H1 (cell line): Measurements from ENCODE around the gene IYD. TPM values are rescaled to one million over a fixed set of nuclear protein-coding genes. Genes with fewer than 3 reads are reported as not detected.

Experiments
- CTCF ChIA-PET: fragments of 300-600 bp; sonication (Branson Sonifier 250); formaldehyde crosslinking; loops from one replicate; lab custom pipeline; 2021; ENCODE audit not compliant: partially characterized antibody; lab: Charles Lee
- POLR2A ChIA-PET: fragments of 300-600 bp; sonication (Branson Sonifier 250); formaldehyde crosslinking; loops from one replicate; lab custom pipeline; 2021; ENCODE audit warnings: inconsistent platforms; ENCODE audit not compliant: partially characterized antibody; lab: Charles Lee
- DNase-seq, 2 experiments: peaks; one replicate each; pipeline versions ENCODE4 v3.0.0 to v3.0.0-alpha.2; 2010 to 2022; ENCODE audit warnings: low spot score in 2 of 2, low read depth in 1 of 2, mixed read lengths in 1 of 2
- FAIRE-seq: peaks from 2 replicates; lab custom pipeline; 2011; peaks lifted over from hg19 to GRCh38; lab: Jason Lieb, UNC
- H2AFZ ChIP-seq: 2 replicates; pipeline ENCODE4 v1.8.1; 2012; ENCODE audit warnings: low read length, inconsistent platforms
- H2AK5ac ChIP-seq: 2 replicates; pipeline ENCODE4 v1.6.1; 2013; ENCODE audit warnings: low read depth, low read length
- H2BK120ac ChIP-seq: replicated peaks from 2 replicates; pipeline ENCODE3; 2013; ENCODE audit warnings: low read depth, low read length, inconsistent platforms
- H2BK12ac ChIP-seq: 2 replicates; pipeline ENCODE4 v1.6.1; 2013; ENCODE audit warnings: low read depth, low read length
- H2BK15ac ChIP-seq: 2 replicates; pipeline ENCODE4 v1.6.1; 2013; ENCODE audit warnings: low read length
- H2BK20ac ChIP-seq: 2 replicates; pipeline ENCODE4 v1.6.1; 2013; ENCODE audit warnings: low read length
- H2BK5ac ChIP-seq: 2 replicates; pipeline ENCODE4 v1.6.1; 2013; ENCODE audit warnings: low read depth, low read length
- H3K14ac ChIP-seq: 2 replicates; pipeline ENCODE4 v1.6.1; 2013; ENCODE audit warnings: inconsistent platforms; ENCODE audit not compliant: insufficient read length
- H3K18ac ChIP-seq: 2 replicates; pipeline ENCODE4 v1.6.1; 2013; ENCODE audit warnings: low read length; ENCODE audit errors: extremely low read depth
- H3K23ac ChIP-seq: 2 replicates; pipeline ENCODE4 v1.6.1; 2013; ENCODE audit warnings: inconsistent platforms; ENCODE audit not compliant: insufficient read length
- H3K23me2 ChIP-seq: 2 replicates; pipeline ENCODE4 v1.6.1; 2013; ENCODE audit warnings: low read depth, low read length
- H3K27ac ChIP-seq: 2 replicates; pipeline ENCODE4 v1.6.1; 2011; ENCODE audit warnings: low read depth, low read length, inconsistent platforms
- H3K27me3 ChIP-seq, 4 experiments: replicated peaks in 1 of 4; 1 replicate in 1 of 4; 2 replicates in 3 of 4; pipeline versions ENCODE4 v1.6.1 to v1.8.1; 2011 to 2013; ENCODE audit warnings: low read length in 3 of 4, mild to moderate bottlenecking in 3 of 4, inconsistent platforms in 2 of 4, mixed read lengths in 2 of 4, moderate library complexity in 1 of 4; ENCODE audit not compliant: control insufficient read depth in 3 of 4, insufficient read depth in 3 of 4; ENCODE audit errors: extremely low read depth in 1 of 4
- H3K36me3 ChIP-seq, 4 experiments: 2 replicates each; pipeline versions ENCODE4 v1.6.1 to v1.8.1; 2011 to 2013; ENCODE audit warnings: mild to moderate bottlenecking in 4 of 4, low read length in 3 of 4, moderate library complexity in 2 of 4, control low read depth in 1 of 4, inconsistent platforms in 1 of 4; ENCODE audit not compliant: insufficient read depth in 4 of 4, control insufficient read depth in 2 of 4
- H3K4ac ChIP-seq: replicated peaks from 2 replicates; pipeline ENCODE3; 2013; ENCODE audit warnings: low read length, low read depth, mixed read lengths, inconsistent platforms; ENCODE audit not compliant: insufficient read length
- H3K4me1 ChIP-seq, 4 experiments: replicated peaks in 1 of 4; 1 replicate in 1 of 4; 2 replicates in 3 of 4; pipeline versions ENCODE4 v1.6.1 to v1.8.1; 2011 to 2013; ENCODE audit warnings: low read length in 3 of 4, inconsistent platforms in 2 of 4, mixed read lengths in 1 of 4; ENCODE audit not compliant: insufficient read depth in 4 of 4, control insufficient read depth in 3 of 4
- H3K4me2 ChIP-seq, 2 experiments: 2 replicates each; pipeline versions ENCODE4 v1.6.1 to v1.8.1; 2011 to 2013; ENCODE audit warnings: low read depth in 2 of 2, low read length in 2 of 2, control low read depth in 1 of 2, inconsistent platforms in 1 of 2, mild to moderate bottlenecking in 1 of 2; ENCODE audit not compliant: insufficient read depth in 1 of 2
- H3K4me3 ChIP-seq, 4 experiments: fragments of 200-600, 300-600 bp in 1 of 4; sonication (generic), shearing (Covaris generic), sonication (Bioruptor Twin) in 1 of 4; 2 replicates each; pipeline versions ENCODE4 v1.5.1 to v1.8.1; 2011 to 2016; ENCODE audit warnings: low read length in 4 of 4, low read depth in 3 of 4, control low read depth in 2 of 4, inconsistent platforms in 2 of 4, mild to moderate bottlenecking in 2 of 4, mixed read lengths in 1 of 4, moderate library complexity in 1 of 4; ENCODE audit not compliant: insufficient read depth in 2 of 4; ENCODE audit errors: extremely low read depth in 1 of 4
- H3K56ac ChIP-seq: replicated peaks from 2 replicates; pipeline ENCODE3; 2013; ENCODE audit warnings: low read depth, mild to moderate bottlenecking, mixed read lengths, low read length, inconsistent platforms; ENCODE audit not compliant: insufficient read length
- H3K79me1 ChIP-seq: 2 replicates; pipeline ENCODE4 v1.6.1; 2013; ENCODE audit warnings: low read depth, low read length, control low read depth
- H3K79me2 ChIP-seq, 2 experiments: 2 replicates each; pipeline versions ENCODE4 v1.6.1 to v1.8.1; 2012 to 2013; ENCODE audit warnings: low read length in 2 of 2, mild to moderate bottlenecking in 2 of 2, inconsistent platforms in 1 of 2; ENCODE audit not compliant: insufficient read depth in 2 of 2, control insufficient read depth in 1 of 2
- H3K9ac ChIP-seq, 4 experiments: replicated peaks in 1 of 4; 1 replicate in 1 of 4; 2 replicates in 3 of 4; pipeline versions ENCODE4 v1.6.1 to v1.8.1; 2011 to 2013; ENCODE audit warnings: low read depth in 3 of 4, low read length in 3 of 4, control low read depth in 2 of 4, mild to moderate bottlenecking in 2 of 4, moderate library complexity in 2 of 4, inconsistent platforms in 1 of 4; ENCODE audit errors: extremely low read depth in 1 of 4
- H3K9me3 ChIP-seq, 2 experiments: 2 replicates each; pipeline versions ENCODE4 v1.6.1 to v1.8.1; 2012 to 2013; ENCODE audit warnings: mild to moderate bottlenecking in 2 of 2, moderate library complexity in 2 of 2, control low read depth in 1 of 2, inconsistent platforms in 1 of 2, low read depth in 1 of 2, low read length in 1 of 2, mixed read lengths in 1 of 2; ENCODE audit not compliant: insufficient read depth in 2 of 2
- H4K20me1 ChIP-seq, 2 experiments: replicated peaks in 1 of 2; 2 replicates each; pipeline versions ENCODE3 to v1.8.1; 2011 to 2013; ENCODE audit warnings: inconsistent platforms in 2 of 2, low read length in 2 of 2, mild to moderate bottlenecking in 1 of 2; ENCODE audit not compliant: insufficient read depth in 2 of 2, control insufficient read depth in 1 of 2
- H4K5ac ChIP-seq: 2 replicates; pipeline ENCODE4 v1.6.1; 2013; ENCODE audit warnings: low read length, low read depth, mixed read lengths, inconsistent platforms; ENCODE audit not compliant: insufficient read length
- H4K8ac ChIP-seq: 2 replicates; pipeline ENCODE4 v1.8.0; 2013; ENCODE audit warnings: mild to moderate bottlenecking, moderate library complexity, low read length, inconsistent platforms; ENCODE audit not compliant: insufficient read depth; ENCODE audit errors: extremely low read depth
- H4K91ac ChIP-seq: replicated peaks from 2 replicates; pipeline ENCODE3; 2013; ENCODE audit warnings: low read length, mixed read lengths, inconsistent platforms; ENCODE audit not compliant: insufficient read length
- JUND ChIP-seq: IDR thresholded peaks from 2 replicates; pipeline ENCODE4 v1.6.1; 2011; ENCODE audit warnings: mild to moderate bottlenecking, improper control_type of control experiment, low read length
- KDM5A ChIP-seq: fragments of 200-600 bp; IDR thresholded peaks from 2 replicates; pipeline ENCODE4 v1.7.1; 2012; ENCODE audit warnings: mild to moderate bottlenecking, low read length, inconsistent platforms, mixed read lengths
- SIRT6 ChIP-seq: IDR thresholded peaks from one replicate; pipeline ENCODE4 v1.7.1; 2012; ENCODE audit warnings: low read length, inconsistent platforms
- SP1 ChIP-seq: IDR thresholded peaks from 2 replicates; pipeline ENCODE4 v1.6.1; 2011; ENCODE audit warnings: low read depth, low read length
- SP2 ChIP-seq: IDR thresholded peaks from 2 replicates; pipeline ENCODE4 v1.6.1; 2012; ENCODE audit warnings: mild to moderate bottlenecking, low read length, inconsistent platforms
- SUZ12 ChIP-seq: fragments of 200-600 bp; sonication (generic); IDR thresholded peaks from 2 replicates; pipeline ENCODE4 v1.6.1; 2012; ENCODE audit warnings: mild to moderate bottlenecking, inconsistent platforms, low read length, moderate library complexity, mixed read lengths
- TAF1 ChIP-seq: IDR thresholded peaks from 2 replicates; pipeline ENCODE4 v1.6.1; 2011; ENCODE audit warnings: mild to moderate bottlenecking, low read depth, low read length
- polyA plus RNA-seq, 7 experiments: library from polyadenylated mRNA; depleted of rRNA in 3 of 7; stranded (reverse) in 5 of 7; unstranded in 2 of 7; fragments of >200 nt in 5 of 7; fragments of 200-250 nt in 2 of 7; gene quantifications; 1 replicate in 5 of 7; 2 replicates in 1 of 7; 4 replicates in 1 of 7; pipeline versions ENCODE4 v1.2.1 to v1.2.3, GENCODE V29; 2011 to 2013; ENCODE audit warnings: missing spikeins in 2 of 7, mixed read lengths in 2 of 7
- total RNA-seq: library from RNA; stranded (reverse); fragmentation: NEBNext Ultra II Directional; extraction: Animal tissue kit (Norgen Biotek cat#: 25700); gene quantifications from 2 replicates; pipeline ENCODE4 v1.2.1, GENCODE V29; 2021

Gene IYD
- total and polyA plus RNA-seq, 2 of the 8 experiments (the other 6 are each of a cell fraction or from before 2014, with no cell fraction given) = not detected

GRCh38 chr6:150331344-150331743 is 37.5 kb upstream of the IYD start:
- no peak overlapping the region for H2BK20ac ChIP-seq
- no peaks in the 10 kb centered on the region; a peak in 1 of 8 replicates for H3K36me3 ChIP-seq
- H3K4me1 ChIP-seq = no peaks in the 10 kb centered on the region
- H4K20me1 ChIP-seq = peaks cover 0 to 4% of the 10 kb centered on the region in 2 experiments
- H3K79me1 ChIP-seq = no peaks in the 10 kb centered on the region
- no peak overlapping the region for H3K27ac ChIP-seq
- FAIRE-seq (no peak), DNase-seq (no peak)
- no peaks in the 10 kb centered on the region for H3K27me3 ChIP-seq
- H3K23ac ChIP-seq = no peak overlapping the region
- no peak overlapping the region for H3K14ac ChIP-seq
- no peak overlapping the region for H2AK5ac ChIP-seq
- H4K8ac ChIP-seq = no peak overlapping the region
- TF ChIP-seq KDM5A = no peak
- no peak for TF ChIP-seq SP1
- no peak for TF ChIP-seq SUZ12
- TF ChIP-seq JUND = no peak
- no peak for TF ChIP-seq SIRT6
- no peak for TF ChIP-seq SP2
- no peak for TF ChIP-seq TAF1
- H3K9ac ChIP-seq = no peak overlapping the region
- no peaks in the 10 kb centered on the region for H3K9me3 ChIP-seq
- H2BK12ac ChIP-seq = no peak overlapping the region
- H3K79me2 ChIP-seq = no peaks in the 10 kb centered on the region
- H2BK15ac ChIP-seq = no peak overlapping the region
- H2BK5ac ChIP-seq = no peak overlapping the region
- ChIA-PET POLR2A (no interaction called here), CTCF (interaction anchor here (0.7 kb wide), 1 partner anchor 315 kb away, joined by 3 read pairs; no protein-coding TSS in a partner anchor)
- H4K5ac ChIP-seq = no peak overlapping the region
- H3K4ac ChIP-seq = no peak overlapping the region
- H3K4me2 ChIP-seq = no peak overlapping the region
- H2AFZ ChIP-seq = no peak overlapping the region
- H2BK120ac ChIP-seq = no peak overlapping the region
- H3K4me3 ChIP-seq = no peak overlapping the region
- no peak overlapping the region for H4K91ac ChIP-seq
- no peak overlapping the region for H3K18ac ChIP-seq
- H3K23me2 ChIP-seq = no peaks in the 10 kb centered on the region; the same call in 1 of the 2 replicates
- no peak overlapping the region for H3K56ac ChIP-seq
